ENCODE data around the gene TTLL11.
"Not testable (repeated sequence)": the region's sequence is repeated elsewhere in the genome, so short reads cannot be mapped to it uniquely, and the experiment has no call there.

TTLL11 gene

DNA sequence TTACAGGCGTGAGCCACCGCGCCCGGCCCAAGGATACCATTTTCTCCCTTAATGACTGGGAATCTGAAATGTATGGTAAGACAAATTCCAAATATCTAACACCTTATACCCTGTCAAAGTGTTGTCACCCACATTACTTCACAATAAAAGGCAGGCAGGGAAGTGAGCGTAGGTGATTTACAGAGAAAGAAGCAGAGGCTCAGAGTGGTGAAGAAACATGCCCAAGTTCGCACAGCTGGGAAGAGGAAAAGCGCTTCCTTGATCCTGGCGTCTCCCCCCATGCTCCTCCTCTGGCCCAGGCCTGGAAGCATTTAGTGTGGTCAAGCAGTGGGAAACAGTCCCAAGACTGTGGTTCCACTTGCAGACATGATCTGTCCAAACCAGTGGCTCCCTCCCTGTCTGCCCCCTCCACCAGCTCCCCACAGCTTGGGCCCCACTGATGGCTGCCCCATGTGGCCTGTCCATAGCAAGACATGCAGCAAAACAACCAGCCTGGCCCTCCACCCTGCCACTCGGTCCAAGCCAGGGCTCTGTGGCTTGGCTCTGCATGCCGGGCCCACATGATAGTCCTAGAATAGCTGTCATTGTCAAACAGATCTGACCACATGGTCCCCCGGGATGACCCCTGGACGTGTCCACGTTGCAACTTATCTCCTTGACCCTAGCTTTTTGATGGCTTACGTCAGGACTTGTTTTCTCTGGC lies 107.2 kb downstream of the TTLL11 start:
- DNase-seq (ENCODE audit: low read depth): no peak
- TF ChIP-seq CTCF (IDR thresholded peaks at IDR 0.05; ENCODE audit: insufficient read depth, low read depth, low read length, missing control alignments): no peak

GRCh38 chr9:121984726-121985402 lies 108.2 kb downstream of the TTLL11 start:
- no peak overlapping the region for H3K4me3 ChIP-seq (ENCODE audit: low read length)
- no peak for TF ChIP-seq CTCF (IDR thresholded peaks at IDR 0.05; ENCODE audit: insufficient read depth, low read depth, low read length, missing control alignments)
- DNase-seq (ENCODE audit: low read depth): peak; percentile 62

More for the DNA sequence above, 107.2 kb downstream of the TTLL11 start:
- no peak overlapping the region for H3K4me3 ChIP-seq (ENCODE audit: low read length)

GRCh38 chr9:121983736-121984135 lies 109.4 kb downstream of the TTLL11 start:
- TF ChIP-seq CTCF (IDR thresholded peaks at IDR 0.05; ENCODE audit: insufficient read depth, low read depth, low read length, missing control alignments): no peak
- no peak overlapping the region for H3K4me3 ChIP-seq (ENCODE audit: low read length)
- DNase-seq (ENCODE audit: low read depth): no peak

GRCh38 chr9:121981118-121981883 lies 111.8 kb downstream of the TTLL11 start:
- H3K4me3 ChIP-seq (ENCODE audit: low read length): no peak overlapping the region
- DNase-seq (ENCODE audit: low read depth): no peak
- no peak for TF ChIP-seq CTCF (IDR thresholded peaks at IDR 0.05; ENCODE audit: insufficient read depth, low read depth, low read length, missing control alignments)

- not testable (repeated sequence) for DNase-seq (ENCODE audit: low read depth); H3K4me3 ChIP-seq (ENCODE audit: low read length)
Observed at GRCh38 chr9:121980665-121981064, 112.4 kb downstream of the TTLL11 start.

DNA sequence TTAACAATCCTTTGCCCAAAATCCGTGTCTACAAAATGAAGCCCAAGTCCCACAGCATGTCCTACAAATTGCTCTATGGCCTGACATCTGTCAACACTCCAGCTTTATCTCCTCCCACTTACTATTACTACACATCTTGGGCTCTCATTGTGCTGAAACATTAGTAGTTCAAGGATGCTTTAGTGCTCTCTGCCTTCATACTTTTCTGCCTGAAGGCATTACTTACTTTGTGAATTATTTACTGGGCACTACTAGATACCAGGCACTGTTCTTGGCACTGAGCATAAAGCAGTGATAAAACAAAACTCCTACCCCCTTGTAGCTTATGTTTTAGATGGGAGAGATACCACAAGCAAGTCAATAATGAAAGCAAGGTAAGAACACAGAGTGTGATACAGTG lies 113.4 kb downstream of the TTLL11 start:
- no peak overlapping the region for H3K4me3 ChIP-seq (ENCODE audit: low read length)
- no peak for TF ChIP-seq CTCF (IDR thresholded peaks at IDR 0.05; ENCODE audit: insufficient read depth, low read depth, low read length, missing control alignments)
- no peak for DNase-seq (ENCODE audit: low read depth)

- peak; percentile 61 for DNase-seq (ENCODE audit: low read depth)
- no peak for TF ChIP-seq CTCF (IDR thresholded peaks at IDR 0.05; ENCODE audit: insufficient read depth, low read depth, low read length, missing control alignments)
- no peak overlapping the region for H3K4me3 ChIP-seq (ENCODE audit: low read length)
Observed at GRCh38 chr9:121976751-121977150, 116.4 kb downstream of the TTLL11 start.
